ENCODE measurements around the gene WAS. TPM values are rescaled to one million over a fixed set of nuclear protein-coding genes. Genes with fewer than 3 reads are reported as not detected.
"Not testable (repeated sequence)": the region's sequence is repeated elsewhere in the genome, so short reads cannot be mapped to it uniquely, and the experiment has no call there.

The WAS gene
- total and polyA plus RNA-seq, 2 of the 8 experiments (the other 6 are each of a cell fraction or from before 2014, with no cell fraction given) = 0.63 to 0.65 TPM

GRCh38 chrX:48649102-48649501 is 34.5 kb upstream of the WAS start (continued):
- TF ChIP-seq ZNF274 (IDR thresholded peaks at IDR 0.05; ENCODE audit: borderline replicate concordance, extremely low read depth, low read length) = no peak

- H3K27me3 ChIP-seq (replicated peaks in 1 of 4; ENCODE audit: control insufficient read depth in 3 of 4, extremely low read depth in 1 of 4, insufficient read depth in 3 of 4, low read length in 3 of 4); DNase-seq (ENCODE audit: low read depth in 1 of 2, low spot score in 2 of 2); H2BK120ac ChIP-seq (replicated peaks; ENCODE audit: low read depth, low read length); H3K79me1 ChIP-seq (ENCODE audit: low read depth, low read length); FAIRE-seq; H3K79me2 ChIP-seq (ENCODE audit: control insufficient read depth in 1 of 2, insufficient read depth in 2 of 2, low read length in 2 of 2); H3K4me2 ChIP-seq (ENCODE audit: insufficient read depth in 1 of 2, low read depth in 2 of 2, low read length in 2 of 2); H3K23ac ChIP-seq (ENCODE audit: insufficient read length); H2BK15ac ChIP-seq (ENCODE audit: low read length); H4K91ac ChIP-seq (replicated peaks; ENCODE audit: insufficient read length, low read length); H2BK20ac ChIP-seq (ENCODE audit: low read length); H3K4me1 ChIP-seq (replicated peaks in 1 of 4; ENCODE audit: control insufficient read depth in 3 of 4, insufficient read depth in 4 of 4, low read length in 3 of 4); H3K9me3 ChIP-seq (ENCODE audit: insufficient read depth in 2 of 2, low read depth in 1 of 2, low read length in 1 of 2); H3K56ac ChIP-seq (replicated peaks; ENCODE audit: insufficient read length, low read depth, low read length); H3K27ac ChIP-seq (ENCODE audit: low read depth, low read length); H3K23me2 ChIP-seq (ENCODE audit: low read depth, low read length); H3K18ac ChIP-seq (ENCODE audit: extremely low read depth, low read length); H3K9ac ChIP-seq (replicated peaks in 1 of 4; ENCODE audit: extremely low read depth in 1 of 4, low read depth in 3 of 4, low read length in 3 of 4); H3K14ac ChIP-seq (ENCODE audit: insufficient read length); H2AK5ac ChIP-seq (ENCODE audit: low read depth, low read length); H4K20me1 ChIP-seq (replicated peaks in 1 of 2; ENCODE audit: control insufficient read depth in 1 of 2, insufficient read depth in 2 of 2, low read length in 2 of 2); POLR2A ChIA-PET (ENCODE audit: partially characterized antibody); H3K4ac ChIP-seq (replicated peaks; ENCODE audit: insufficient read length, low read depth, low read length); H2BK12ac ChIP-seq (ENCODE audit: low read depth, low read length); H3K4me3 ChIP-seq (ENCODE audit: extremely low read depth in 1 of 4, insufficient read depth in 2 of 4, low read depth in 3 of 4, low read length in 4 of 4); H4K8ac ChIP-seq (ENCODE audit: extremely low read depth, insufficient read depth, low read length); H2BK5ac ChIP-seq (ENCODE audit: low read depth, low read length); H2AFZ ChIP-seq (ENCODE audit: low read length); H4K5ac ChIP-seq (ENCODE audit: insufficient read length, low read depth, low read length); CTCF ChIA-PET (ENCODE audit: partially characterized antibody); H3K36me3 ChIP-seq (ENCODE audit: control insufficient read depth in 2 of 4, insufficient read depth in 4 of 4, low read length in 3 of 4): not testable (repeated sequence)
- 76% methylated on average over 5 of the region's 5 CpGs; no CpG with 5 or more reads in 1 of the 2 experiments for WGBS, 2 experiments (ENCODE audit: extremely low coverage in 1 of 2, insufficient coverage in 1 of 2, insufficient read length in 1 of 2, insufficient replicate concordance in 2 of 2, low coverage in 1 of 2, low lambda C conversion rate in 2 of 2, missing lambda C conversion rate in 1 of 2)
These were observed 31.5 kb upstream of the WAS start for GRCh38 chrX:48652055-48652579.

Data from H1 (cell line).